HCT116 (cell line): Measurements from ENCODE around the gene SRP9. TPM values are rescaled to one million over a fixed set of nuclear protein-coding genes. Genes with fewer than 3 reads are reported as not detected.

Experiments used
- ATAC-seq: fragments of 200-7000 bp; cut with Tn5 transposase; 2 replicates; pipeline ENCODE4 v1.9.1; 2020; ENCODE audit warnings: mild to moderate bottlenecking, moderate library complexity
- BruUV-seq: library from RNA; stranded (reverse); fragments of 400-500 nt; replicated peaks from 2 replicates; lab custom pipeline; 2021; lab: Mats Ljungman, UMichigan
- CTCF ChIA-PET: fragments of 300-600 bp; sonication (Branson Sonifier 250); formaldehyde crosslinking; loops from one replicate; lab custom pipeline; 2021; ENCODE audit warnings: antibody characterized with exemption; lab: Charles Lee
- POLR2A ChIA-PET: fragments of 300-600, 350-600 bp; sonication (Branson Sonifier 250); formaldehyde crosslinking; loops from one replicate; lab custom pipeline; 2021; ENCODE audit warnings: antibody characterized with exemption; lab: Charles Lee
- RAD21 ChIA-PET, 2 experiments: fragments of 300-600 bp; sonication (Branson Sonifier 250); formaldehyde crosslinking; loops; one replicate each; lab custom pipeline; 2023; ENCODE audit warnings: low total read pairs in 2 of 2; ENCODE audit not compliant: uncharacterized antibody in 2 of 2, unreplicated experiment in 2 of 2, low non-redundant PET in 1 of 2; lab: Charles Lee
- DNase-seq: peaks from one replicate; pipeline ENCODE4 v3.0.0-alpha.2; 2010; ENCODE audit warnings: low read depth, low spot score
- H2AFZ ChIP-seq: fragments of 200-600 bp; shearing (Covaris generic), sonication (generic); 2 replicates; pipeline ENCODE4 v1.6.1; 2017; ENCODE audit warnings: low read depth, mixed run types, mixed read lengths, antibody characterized with exemption, low read length; ENCODE audit not compliant: poor library complexity, severe bottlenecking
- H3K27ac ChIP-seq: 2 replicates; pipeline ENCODE4 v1.5.1; 2012; ENCODE audit warnings: low read depth, low read length
- H3K27me3 ChIP-seq: fragments of 200-600 bp; sonication (generic); 2 replicates; pipeline ENCODE4 v1.6.1; 2016; ENCODE audit warnings: mixed run types, low read length, mixed read lengths; ENCODE audit not compliant: insufficient read depth
- H3K36me3 ChIP-seq, 2 experiments: fragments of 200-500 bp in 1 of 2; fragments of 200-600 bp in 1 of 2; sonication (Bioruptor generic) in 1 of 2; sonication (generic) in 1 of 2; 2 replicates each; pipeline versions ENCODE4 v1.5.1 to v1.6.1; 2014 to 2016; ENCODE audit warnings: low read length in 2 of 2, inconsistent platforms in 1 of 2, mixed read lengths in 1 of 2, mixed run types in 1 of 2; ENCODE audit not compliant: insufficient read depth in 2 of 2, control insufficient read depth in 1 of 2
- H3K4me1 ChIP-seq, 2 experiments: fragments of 200-600 bp in 1 of 2; sonication (generic) in 1 of 2; 2 replicates each; pipeline versions ENCODE4 v1.5.1 to v1.6.1; 2012 to 2017; ENCODE audit warnings: low read length in 2 of 2, inconsistent platforms in 1 of 2, mild to moderate bottlenecking in 1 of 2, mixed read lengths in 1 of 2, mixed run types in 1 of 2, moderate library complexity in 1 of 2; ENCODE audit not compliant: insufficient read depth in 2 of 2, control insufficient read depth in 1 of 2
- H3K4me2 ChIP-seq: fragments of 200-600 bp; sonication (generic); 2 replicates; pipeline ENCODE4 v1.6.1; 2017; ENCODE audit warnings: mixed run types, low read length, mixed read lengths
- H3K4me3 ChIP-seq, 2 experiments: fragments of 200-600 bp in 1 of 2; sonication (generic) in 1 of 2; replicated peaks in 1 of 2; 2 replicates each; pipeline ENCODE4 v1.5.1; 2011 to 2016; ENCODE audit warnings: low read length in 2 of 2, control low read depth in 1 of 2, low read depth in 1 of 2, mild to moderate bottlenecking in 1 of 2, mixed read lengths in 1 of 2, mixed run types in 1 of 2
- H3K79me2 ChIP-seq: fragments of 200-600 bp; sonication (generic); 2 replicates; pipeline ENCODE4 v1.6.1; 2017; ENCODE audit warnings: mild to moderate bottlenecking, mixed run types, low read length, moderate library complexity, mixed read lengths; ENCODE audit not compliant: insufficient read depth
- H3K9ac ChIP-seq: fragments of 200-600 bp; sonication (generic); 2 replicates; pipeline ENCODE4 v1.6.1; 2016; ENCODE audit warnings: low read length, mixed read lengths
- H3K9me2 ChIP-seq: fragments of 200-600 bp; sonication (generic), shearing (Covaris generic); 2 replicates; pipeline ENCODE4 v1.6.1; 2017; ENCODE audit warnings: mixed run types, mild to moderate bottlenecking, moderate library complexity; ENCODE audit not compliant: insufficient read depth
- H3K9me3 ChIP-seq, 2 experiments: fragments of 200-500 bp in 1 of 2; fragments of 200-600 bp in 1 of 2; sonication (Bioruptor generic) in 1 of 2; sonication (generic) in 1 of 2; 2 replicates each; pipeline ENCODE4 v1.6.1; 2014 to 2017; ENCODE audit warnings: low read length in 2 of 2, mixed read lengths in 2 of 2, inconsistent platforms in 1 of 2, low read depth in 1 of 2, mild to moderate bottlenecking in 1 of 2, mixed run types in 1 of 2, moderate library complexity in 1 of 2; ENCODE audit not compliant: control insufficient read depth in 1 of 2, insufficient read depth in 1 of 2
- H4K20me1 ChIP-seq: fragments of 200-600 bp; sonication (generic), shearing (Covaris generic); 2 replicates; pipeline ENCODE4 v1.6.1; 2017; ENCODE audit warnings: mixed run types, mild to moderate bottlenecking, moderate library complexity; ENCODE audit not compliant: insufficient read depth
- CBX3 ChIP-seq: IDR thresholded peaks from 2 replicates; pipeline ENCODE4 v1.6.1; 2012; ENCODE audit warnings: low read depth
- CEBPB ChIP-seq: IDR thresholded peaks from 2 replicates; pipeline ENCODE4 v1.6.1; 2012; ENCODE audit warnings: low read depth
- CTCF ChIP-seq, 3 experiments: fragments of 200-600 bp in 1 of 3; sonication (generic) in 1 of 3; IDR thresholded peaks in 2 of 3; conservative IDR thresholded peaks in 1 of 3; 2 replicates each; pipeline ENCODE4 v1.5.1; 2012 to 2017; ENCODE audit warnings: low read depth in 2 of 3, low read length in 2 of 3, antibody characterized with exemption in 1 of 3, borderline replicate concordance in 1 of 3, control low read depth in 1 of 3, mild to moderate bottlenecking in 1 of 3, mixed read lengths in 1 of 3, mixed run types in 1 of 3, moderate library complexity in 1 of 3; ENCODE audit not compliant: insufficient read depth in 1 of 3
- EZH2phosphoT487 ChIP-seq: fragments of 200-600 bp; IDR thresholded peaks from 2 replicates; pipeline ENCODE4 v1.6.1; 2018; ENCODE audit warnings: antibody characterized with exemption, borderline replicate concordance
- FOSL1 ChIP-seq: IDR thresholded peaks from 2 replicates; pipeline ENCODE4 v1.6.1; 2012; ENCODE audit warnings: low read depth
- POLR2AphosphoS5 ChIP-seq: IDR thresholded peaks from 2 replicates; pipeline ENCODE4 v1.6.1; 2011; ENCODE audit warnings: mild to moderate bottlenecking, low read depth, low read length, moderate library complexity
- RAD21 ChIP-seq: IDR thresholded peaks from 2 replicates; pipeline ENCODE4 v1.6.1; 2012; ENCODE audit warnings: low read depth, mild to moderate bottlenecking
- REST ChIP-seq: IDR thresholded peaks from 2 replicates; pipeline ENCODE4 v1.6.1; 2012; ENCODE audit warnings: low read depth
- SIN3A ChIP-seq: IDR thresholded peaks from 2 replicates; pipeline ENCODE4 v1.6.1; 2012; ENCODE audit warnings: low read depth
- SP1 ChIP-seq: IDR thresholded peaks from 2 replicates; pipeline ENCODE4 v1.6.1; 2012; ENCODE audit warnings: low read depth
- TCF7L2 ChIP-seq: IDR thresholded peaks from 2 replicates; pipeline ENCODE4 v1.7.0; 2011; ENCODE audit warnings: borderline replicate concordance, inconsistent platforms; ENCODE audit not compliant: insufficient read depth, insufficient read length; ENCODE audit errors: extremely low read depth
- ZBTB33 ChIP-seq: IDR thresholded peaks from 2 replicates; pipeline ENCODE4 v1.6.1; 2011; ENCODE audit warnings: mild to moderate bottlenecking, low read length, moderate library complexity; ENCODE audit not compliant: insufficient replicate concordance; ENCODE audit errors: extremely low read depth
- ZNF274 ChIP-seq: fragments of 200-500 bp; sonication (Bioruptor generic); IDR thresholded peaks from 2 replicates; pipeline ENCODE4 v1.6.1; 2014; ENCODE audit warnings: mild to moderate bottlenecking, low read depth, low read length, inconsistent platforms
- intact Hi-C: fragments of 100-400 bp; cut with micrococcal nuclease; formaldehyde crosslinking; loops from 2 replicates; pipeline ENCODE4 v1.10.0; 2022
- total RNA-seq: library from RNA; stranded (reverse); gene quantifications from one replicate; pipeline ENCODE4 v1.2.1, GENCODE V29; 2021; ENCODE audit not compliant: unreplicated experiment

Gene SRP9
- total RNA-seq, 1 experiment from 2014 or later = 220 TPM

DNA sequence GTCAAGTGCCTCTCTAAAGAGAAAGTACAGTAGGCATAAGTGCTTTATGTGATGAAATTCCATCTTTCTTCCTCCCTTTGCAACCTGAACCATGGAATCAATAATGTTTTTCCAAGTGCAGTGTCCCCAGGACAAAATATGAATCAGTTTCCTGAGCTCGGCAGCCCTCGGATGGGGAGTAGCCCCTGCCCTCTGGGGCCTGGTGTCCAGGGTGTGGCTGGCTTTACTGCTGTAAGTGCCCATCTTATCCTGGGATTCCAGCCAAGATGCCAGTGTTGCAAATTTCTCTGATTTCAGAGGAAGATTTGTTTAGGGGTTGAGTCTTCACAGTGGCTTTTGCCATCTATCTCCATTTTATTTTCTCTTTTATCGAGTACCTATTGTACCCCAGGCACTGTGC is 40.5 kb upstream of the SRP9 start:
- H3K9ac ChIP-seq = no peak overlapping the region
- peaks cover 3 to 8% of the 10 kb centered on the region in 2 experiments; a peak in 2 of 4 replicates for H3K4me1 ChIP-seq
- no peaks in the 10 kb centered on the region for H3K36me3 ChIP-seq
- no peaks in the 10 kb centered on the region for H4K20me1 ChIP-seq
- no peak overlapping the region for H3K27ac ChIP-seq
- no peaks in the 10 kb centered on the region for H3K9me2 ChIP-seq
- no peaks in the 10 kb centered on the region for H3K79me2 ChIP-seq
- intact Hi-C loops = no loop called here
- H2AFZ ChIP-seq = no peak overlapping the region
- no peak for ATAC-seq
- ChIA-PET CTCF (no interaction called here), RAD21 (no interaction called here), POLR2A (interaction anchor here (1.2 kb wide), 1 partner anchor 10 kb away, joined by 3 read pairs; no protein-coding TSS in a partner anchor)
- TF ChIP-seq ZBTB33 = no peak
- 0 out of 2 replicates have a peak, but pooled peaks have one; percentile 10 for TF ChIP-seq FOSL1
- TF ChIP-seq RAD21 = no peak
- DNase-seq = no peak
- no TSS peak for BruUV-seq
- no peaks in the 10 kb centered on the region for H3K9me3 ChIP-seq
- H3K27me3 ChIP-seq = no peaks in the 10 kb centered on the region
- H3K4me3 ChIP-seq = no peak overlapping the region
- no peak overlapping the region for H3K4me2 ChIP-seq

GRCh38 chr1:225737866-225738265 is 39.8 kb upstream of the SRP9 start:
- H2AFZ ChIP-seq = no peak overlapping the region
- CTCF ChIA-PET = no interaction called here
- TF ChIP-seq RAD21 (no peak), CTCF (IDR thresholded peaks at IDR 0.05 in 2 of 3, conservative IDR thresholded peaks at IDR 0.05 in 1 of 3; ENCODE audit: borderline replicate concordance in 1 of 3, insufficient read depth in 1 of 3, low read depth in 2 of 3, low read length in 2 of 3) (no peak), ZNF274 (no peak), REST (no peak), POLR2AphosphoS5 (no peak), SIN3A (no peak), TCF7L2 (no peak), EZH2phosphoT487 (no peak), CEBPB (no peak), SP1 (no peak), CBX3 (no peak)

More at GRCh38 chr1:225737866-225738265, 39.8 kb upstream of the SRP9 start:
- no peak overlapping the region for H3K4me3 ChIP-seq
- DNase-seq = no peak
- H3K36me3 ChIP-seq = no peaks in the 10 kb centered on the region
- no peaks in the 10 kb centered on the region for H3K79me2 ChIP-seq
- no peaks in the 10 kb centered on the region for H3K9me3 ChIP-seq
- ATAC-seq = no peak
- no peaks in the 10 kb centered on the region for H3K27me3 ChIP-seq
- H4K20me1 ChIP-seq = no peaks in the 10 kb centered on the region
- no peaks in the 10 kb centered on the region for H3K9me2 ChIP-seq
- H3K27ac ChIP-seq = no peak overlapping the region
- peaks cover 3 to 8% of the 10 kb centered on the region in 2 experiments; a peak in 2 of 4 replicates for H3K4me1 ChIP-seq
- H3K4me2 ChIP-seq = no peak overlapping the region
- ChIA-PET POLR2A (no interaction called here), RAD21 (no interaction called here)
- intact Hi-C loops = no loop called here
- H3K9ac ChIP-seq = no peak overlapping the region
- no TSS peak for BruUV-seq
